MCF 10A (cell line): ENCODE results near the gene PIEZO2. TPM values are rescaled to one million over a fixed set of nuclear protein-coding genes. Genes with fewer than 3 reads are reported as not detected.

Source experiments
- BruUV-seq: library from RNA; stranded (reverse); fragments of 400-500 nt; replicated peaks from 2 replicates; lab custom pipeline; 2021; lab: Mats Ljungman, UMichigan
- CTCF ChIA-PET: fragments of 300-600 bp; sonication (Branson Sonifier 250); formaldehyde crosslinking; extraction: SDS; loops from one replicate; lab custom pipeline; 2021; ENCODE audit warnings: antibody characterized with exemption, inconsistent platforms; lab: Yijun Ruan, JAX
- POLR2A ChIA-PET: fragments of 300-600, 350-650 bp; sonication (Branson Sonifier 250); formaldehyde crosslinking; extraction: SDS; loops from one replicate; lab custom pipeline; 2020; ENCODE audit warnings: antibody characterized with exemption, inconsistent platforms; lab: Yijun Ruan, JAX
- DNase-seq: peaks from one replicate; pipeline ENCODE4 v3.0.0-alpha.2; 2018; ENCODE audit not compliant: unreplicated experiment
- H3K27ac Mint-ChIP-seq: one replicate; pipeline ENCODE4 v1.8.0; 2022; ENCODE audit warnings: mild to moderate bottlenecking, low read depth, mixed read lengths; ENCODE audit not compliant: unreplicated experiment
- H3K27me3 Mint-ChIP-seq: one replicate; pipeline ENCODE4 v1.8.0; 2022; ENCODE audit warnings: mixed read lengths; ENCODE audit not compliant: insufficient read depth, unreplicated experiment
- H3K36me3 Mint-ChIP-seq: one replicate; pipeline ENCODE4 v1.8.0; 2022; ENCODE audit warnings: mild to moderate bottlenecking, moderate library complexity, mixed read lengths; ENCODE audit not compliant: insufficient read depth, unreplicated experiment
- H3K4me1 Mint-ChIP-seq: one replicate; pipeline ENCODE4 v1.8.0; 2022; ENCODE audit warnings: mixed read lengths; ENCODE audit not compliant: insufficient read depth, unreplicated experiment
- H3K4me3 Mint-ChIP-seq: one replicate; pipeline ENCODE4 v1.8.0; 2022; ENCODE audit warnings: mild to moderate bottlenecking, moderate library complexity, mixed read lengths; ENCODE audit not compliant: unreplicated experiment
- H3K9me3 Mint-ChIP-seq: one replicate; pipeline ENCODE4 v1.8.0; 2022; ENCODE audit warnings: mixed read lengths; ENCODE audit not compliant: unreplicated experiment
- intact Hi-C: fragments of 100-400 bp; cut with micrococcal nuclease; formaldehyde crosslinking; loops from 2 replicates; pipeline ENCODE4 v1.14.1; 2022
- total RNA-seq: library from RNA; stranded (reverse); gene quantifications from 2 replicates; pipeline ENCODE4 v1.2.3, GENCODE V29; 2022
- TF ChIP-seq, protein P1 (sequence below): fragments of 200-600 bp; IDR thresholded peaks from one replicate; pipeline ENCODE4 v1.8.0; 2022; ENCODE audit warnings: antibody characterized with exemption, mild to moderate bottlenecking; ENCODE audit not compliant: unreplicated experiment

PIEZO2 gene
- total RNA-seq, 1 experiment from 2014 or later = 0.49 TPM

GRCh38 chr18:10858477-10858876 is 290.9 kb downstream of the PIEZO2 start:
- no peak for DNase-seq
- BruUV-seq = no TSS peak
- CTCF ChIA-PET = interaction anchor here (0.6 to 1.6 kb wide), 4 partner anchors 31 to 296 kb away, joined by 3 to 5 read pairs (median 4); no protein-coding TSS in a partner anchor
- Mint-ChIP-seq H3K27ac (no peak overlapping the region), H3K27me3 (no peaks in the 10 kb centered on the region), H3K9me3 (no peaks in the 10 kb centered on the region), H3K4me1 (no peaks in the 10 kb centered on the region), H3K4me3 (no peak overlapping the region), H3K36me3 (no peaks in the 10 kb centered on the region)
- POLR2A ChIA-PET = no interaction called here
- TF ChIP-seq, protein P1, sequence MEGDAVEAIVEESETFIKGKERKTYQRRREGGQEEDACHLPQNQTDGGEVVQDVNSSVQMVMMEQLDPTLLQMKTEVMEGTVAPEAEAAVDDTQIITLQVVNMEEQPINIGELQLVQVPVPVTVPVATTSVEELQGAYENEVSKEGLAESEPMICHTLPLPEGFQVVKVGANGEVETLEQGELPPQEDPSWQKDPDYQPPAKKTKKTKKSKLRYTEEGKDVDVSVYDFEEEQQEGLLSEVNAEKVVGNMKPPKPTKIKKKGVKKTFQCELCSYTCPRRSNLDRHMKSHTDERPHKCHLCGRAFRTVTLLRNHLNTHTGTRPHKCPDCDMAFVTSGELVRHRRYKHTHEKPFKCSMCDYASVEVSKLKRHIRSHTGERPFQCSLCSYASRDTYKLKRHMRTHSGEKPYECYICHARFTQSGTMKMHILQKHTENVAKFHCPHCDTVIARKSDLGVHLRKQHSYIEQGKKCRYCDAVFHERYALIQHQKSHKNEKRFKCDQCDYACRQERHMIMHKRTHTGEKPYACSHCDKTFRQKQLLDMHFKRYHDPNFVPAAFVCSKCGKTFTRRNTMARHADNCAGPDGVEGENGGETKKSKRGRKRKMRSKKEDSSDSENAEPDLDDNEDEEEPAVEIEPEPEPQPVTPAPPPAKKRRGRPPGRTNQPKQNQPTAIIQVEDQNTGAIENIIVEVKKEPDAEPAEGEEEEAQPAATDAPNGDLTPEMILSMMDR = no peak
- intact Hi-C loops = loop anchor here (10.0 kb wide), 1 partner anchor 696 kb away; no protein-coding TSS in a partner anchor

GRCh38 chr18:10856132-10856531 is 293.2 kb downstream of the PIEZO2 start:
- H3K4me3 Mint-ChIP-seq = no peak overlapping the region
- ChIA-PET POLR2A (no interaction called here), CTCF (interaction anchor here (1.4 to 1.5 kb wide), 2 partner anchors 185 to 296 kb away, joined by 5 to 10 read pairs; no protein-coding TSS in a partner anchor)
- TF ChIP-seq, protein P1 = no peak
- no peaks in the 10 kb centered on the region for H3K27me3 Mint-ChIP-seq
- peaks cover 6% of the 10 kb centered on the region for H3K4me1 Mint-ChIP-seq
- no peak for DNase-seq
- no peak overlapping the region for H3K27ac Mint-ChIP-seq
- BruUV-seq = no TSS peak
- no peaks in the 10 kb centered on the region for H3K36me3 Mint-ChIP-seq
- intact Hi-C loops = loop anchor here (10.0 kb wide), 1 partner anchor 699 kb away; no protein-coding TSS in a partner anchor
- no peaks in the 10 kb centered on the region for H3K9me3 Mint-ChIP-seq

DNA sequence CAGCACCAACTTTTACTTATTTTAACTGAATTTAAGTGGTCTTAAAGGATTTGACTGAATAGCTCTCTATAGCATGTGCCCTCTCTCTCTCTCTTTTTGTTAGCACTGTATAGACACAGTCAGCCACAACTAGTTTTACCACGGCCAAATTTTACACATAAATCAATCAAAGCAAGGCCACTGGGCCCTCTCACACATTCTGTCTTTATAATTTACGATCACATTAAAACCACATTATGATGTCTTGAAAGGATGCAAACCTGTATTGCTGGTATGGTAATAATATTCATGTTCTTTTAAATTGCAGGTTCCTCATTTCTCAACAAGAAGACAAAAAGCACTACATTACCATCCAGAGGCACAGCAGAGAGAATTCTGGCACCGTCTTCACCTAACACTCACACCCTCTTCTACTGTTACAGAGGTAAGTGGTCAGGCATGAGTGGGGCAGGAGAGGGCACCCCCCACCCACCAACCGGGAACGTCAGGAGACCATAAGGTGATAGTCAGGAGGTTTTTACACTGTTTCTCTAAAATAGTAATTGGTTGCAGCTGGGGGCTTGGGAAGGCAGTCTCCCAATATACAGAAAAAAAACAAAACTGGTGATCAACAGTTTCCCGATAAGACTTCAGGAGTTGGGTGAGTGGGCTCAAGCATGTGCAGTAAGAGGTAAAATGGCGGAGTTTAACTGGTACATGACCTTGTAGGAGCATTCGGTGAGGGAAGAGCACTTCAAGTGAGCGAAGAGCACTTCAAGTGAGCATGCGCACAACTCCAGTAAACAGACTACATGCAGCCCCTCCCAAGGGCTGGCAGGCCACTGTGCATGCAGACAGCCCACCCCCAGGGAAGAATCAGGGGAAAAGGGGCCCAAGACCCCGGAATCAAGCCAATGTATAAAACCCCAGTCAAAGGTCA is 296.7 kb downstream of the PIEZO2 start:
- BruUV-seq = no TSS peak
- peak overlapping the region; percentile 61 for H3K27ac Mint-ChIP-seq
- H3K36me3 Mint-ChIP-seq = no peaks in the 10 kb centered on the region
- H3K9me3 Mint-ChIP-seq = no peaks in the 10 kb centered on the region
- no peaks in the 10 kb centered on the region for H3K27me3 Mint-ChIP-seq
- intact Hi-C loops = loop anchor here (5.0 to 10.0 kb wide), 3 partner anchors 290 to 702 kb away; no protein-coding TSS in a partner anchor
- peaks cover 6% of the 10 kb centered on the region for H3K4me1 Mint-ChIP-seq
- TF ChIP-seq, protein P1 = no peak
- CTCF ChIA-PET = interaction anchor here (0.7 to 8.2 kb wide), 19 partner anchors 8 to 662 kb away, joined by 3 to 137 read pairs (median 5); no protein-coding TSS in a partner anchor
- no peak for DNase-seq
- POLR2A ChIA-PET = interaction anchor here (0.6 to 2.2 kb wide), 3 partner anchors 66 to 297 kb away, joined by 3 to 11 read pairs (median 3); no protein-coding TSS in a partner anchor
- H3K4me3 Mint-ChIP-seq = no peak overlapping the region
